GM19467 (cell line): ENCODE measurements around the gene ABCA4.

Experiments
- ATAC-seq: cut with Tn5 transposase; IDR thresholded peaks from one replicate; pipeline ENCODE4 v1.9.1; 2021; ENCODE audit warnings: mild to moderate bottlenecking, moderate library complexity; ENCODE audit not compliant: unreplicated experiment

Gene ABCA4

GRCh38 chr1:94105581-94105952 lies 15.4 kb downstream of the ABCA4 start:
- ATAC-seq = no peak

GRCh38 chr1:94104776-94105580 lies 16.0 kb downstream of the ABCA4 start:
- no peak for ATAC-seq

GRCh38 chr1:94104127-94104684 lies 16.7 kb downstream of the ABCA4 start:
- ATAC-seq = no peak

GRCh38 chr1:94103608-94104007 lies 17.3 kb downstream of the ABCA4 start:
- no peak for ATAC-seq

GRCh38 chr1:94101613-94102525 lies 19.1 kb downstream of the ABCA4 start:
- no peak for ATAC-seq

- ATAC-seq = no peak
These were observed 19.9 kb downstream of the ABCA4 start for GRCh38 chr1:94100785-94101612.

- ATAC-seq = no peak
These were observed 20.7 kb downstream of the ABCA4 start for GRCh38 chr1:94100129-94100784.

GRCh38 chr1:94099303-94099702 lies 21.6 kb downstream of the ABCA4 start:
- ATAC-seq = no peak

GRCh38 chr1:94098585-94099111 lies 22.3 kb downstream of the ABCA4 start:
- no peak for ATAC-seq

GRCh38 chr1:94096797-94097549 lies 24.0 kb downstream of the ABCA4 start:
- ATAC-seq = no peak

GRCh38 chr1:94095744-94096469 lies 25.0 kb downstream of the ABCA4 start:
- no peak for ATAC-seq

GRCh38 chr1:94095112-94095637 lies 25.8 kb downstream of the ABCA4 start:
- no peak for ATAC-seq

- no peak for ATAC-seq
These were observed 26.4 kb downstream of the ABCA4 start for GRCh38 chr1:94094469-94095111.

- no peak for ATAC-seq
These were observed 27.0 kb downstream of the ABCA4 start for GRCh38 chr1:94093996-94094395.

- no peak for ATAC-seq
These were observed 27.6 kb downstream of the ABCA4 start for GRCh38 chr1:94093396-94093795.

GRCh38 chr1:94092210-94092613 lies 28.7 kb downstream of the ABCA4 start:
- ATAC-seq = no peak

GRCh38 chr1:94090761-94091160 lies 30.2 kb downstream of the ABCA4 start:
- ATAC-seq = no peak

GRCh38 chr1:94087193-94087592 lies 33.8 kb downstream of the ABCA4 start:
- ATAC-seq = no peak
